SKM-1 (cell line): ENCODE results near the gene CCL22.
"Not testable (repeated sequence)": the region's sequence is repeated elsewhere in the genome, so short reads cannot be mapped to it uniquely, and the experiment has no call there.

Experiments
- DNase-seq: peaks from one replicate; lab custom pipeline; 2025; ENCODE audit not compliant: unreplicated experiment; lab: John Stamatoyannopoulos, UW

Gene CCL22

GRCh38 chr16:57358527-57359095 is at the start of gene CCL22:
Gene CCL22 (plus strand): TSS chr16:57358783. CDS start chr16:57358817, 34 bp downstream.
- peak; percentile 52 for DNase-seq

GRCh38 chr16:57310801-57311200 is 47.8 kb upstream of the CCL22 start:
- no peak for DNase-seq

- no peak for DNase-seq
Measured at GRCh38 chr16:57313509-57313908, 45.1 kb upstream of the CCL22 start.

GRCh38 chr16:57314161-57314785 is 44.3 kb upstream of the CCL22 start:
- DNase-seq, result no peak

- DNase-seq, result no peak
Measured at GRCh38 chr16:57315416-57315815, 43.2 kb upstream of the CCL22 start.

- DNase-seq, result no peak
Measured at GRCh38 chr16:57316390-57317017, 42.1 kb upstream of the CCL22 start.

- DNase-seq, result no peak
Measured at GRCh38 chr16:57318240-57318970, 40.2 kb upstream of the CCL22 start.

GRCh38 chr16:57319646-57320045 is 38.9 kb upstream of the CCL22 start:
- DNase-seq, result no peak

GRCh38 chr16:57324749-57325148 is 33.8 kb upstream of the CCL22 start:
- DNase-seq, result no peak

- DNase-seq, result no peak
Measured at GRCh38 chr16:57325458-57325857, 33.1 kb upstream of the CCL22 start.

- no peak for DNase-seq
Measured at GRCh38 chr16:57329718-57330327, 28.8 kb upstream of the CCL22 start.

GRCh38 chr16:57331355-57331754 is 27.2 kb upstream of the CCL22 start:
- no peak for DNase-seq

GRCh38 chr16:57333402-57333801 is 25.2 kb upstream of the CCL22 start:
- DNase-seq, result no peak

- DNase-seq, result no peak
Measured at GRCh38 chr16:57335366-57335765, 23.2 kb upstream of the CCL22 start.

GRCh38 chr16:57341062-57341440 is 17.5 kb upstream of the CCL22 start:
- DNase-seq, result peak; percentile 45

- DNase-seq, result no peak
Measured at GRCh38 chr16:57341441-57342303, 16.9 kb upstream of the CCL22 start.

- DNase-seq, result not testable (repeated sequence)
Measured at GRCh38 chr16:57342606-57343005, 16.0 kb upstream of the CCL22 start.

GRCh38 chr16:57343221-57343620 is 15.4 kb upstream of the CCL22 start:
- no peak for DNase-seq

- not testable (repeated sequence) for DNase-seq
Measured at GRCh38 chr16:57344094-57344493, 14.5 kb upstream of the CCL22 start.

GRCh38 chr16:57345021-57345420 is 13.6 kb upstream of the CCL22 start:
- no peak for DNase-seq
